ENCODE results near the gene RAD54L2. TPM values are rescaled to one million over a fixed set of nuclear protein-coding genes. Genes with fewer than 3 reads are reported as not detected.

Gene RAD54L2
- total and polyA plus RNA-seq, 9 of the 15 experiments (the other 6 are each of a cell fraction or from before 2014, with no cell fraction given) = 1.3 to 12.2 (median 5.4) TPM

DNA sequence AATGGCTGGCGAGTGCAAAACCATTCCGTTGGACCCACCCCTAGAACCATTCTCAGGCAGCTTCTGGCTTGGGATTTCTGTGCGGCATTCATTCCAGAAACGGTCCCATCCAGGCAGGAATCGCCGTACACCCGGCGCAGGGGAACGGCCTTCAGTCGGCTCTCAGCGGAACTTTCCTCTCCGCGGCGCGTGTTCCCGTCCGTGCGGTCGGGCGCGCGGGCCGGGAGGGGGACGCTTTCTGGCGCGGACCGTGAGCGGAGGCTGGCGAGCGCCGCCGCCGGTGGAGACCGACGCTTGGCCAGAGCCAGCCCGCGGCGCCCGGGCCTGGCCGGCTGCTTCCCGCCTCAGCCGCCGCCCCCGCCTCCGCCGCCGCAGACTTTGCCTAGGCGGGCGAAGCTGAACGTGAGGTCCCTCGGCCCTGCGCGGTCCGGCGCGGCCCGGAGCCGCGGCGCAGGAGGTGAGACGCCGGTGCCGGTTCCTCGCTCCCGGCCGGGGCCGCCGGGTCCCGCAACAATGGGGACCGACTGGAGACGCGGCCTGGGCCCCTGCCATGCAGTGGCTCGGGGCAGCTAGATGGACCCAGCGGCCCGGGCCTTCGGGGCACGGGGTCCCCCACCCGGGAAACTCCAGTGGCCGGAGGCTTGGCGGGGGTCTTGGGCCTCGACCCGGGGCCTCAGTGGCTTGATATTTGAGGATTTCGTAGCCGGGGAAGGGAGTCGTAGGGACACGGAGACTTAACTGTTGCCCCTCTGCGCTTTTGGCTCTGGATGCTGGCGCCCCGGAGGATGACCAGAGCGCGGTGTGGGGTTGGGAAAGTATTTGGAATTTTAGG is at the start of gene RAD54L2 (continued):
- TF ChIP-seq, protein P1, sequence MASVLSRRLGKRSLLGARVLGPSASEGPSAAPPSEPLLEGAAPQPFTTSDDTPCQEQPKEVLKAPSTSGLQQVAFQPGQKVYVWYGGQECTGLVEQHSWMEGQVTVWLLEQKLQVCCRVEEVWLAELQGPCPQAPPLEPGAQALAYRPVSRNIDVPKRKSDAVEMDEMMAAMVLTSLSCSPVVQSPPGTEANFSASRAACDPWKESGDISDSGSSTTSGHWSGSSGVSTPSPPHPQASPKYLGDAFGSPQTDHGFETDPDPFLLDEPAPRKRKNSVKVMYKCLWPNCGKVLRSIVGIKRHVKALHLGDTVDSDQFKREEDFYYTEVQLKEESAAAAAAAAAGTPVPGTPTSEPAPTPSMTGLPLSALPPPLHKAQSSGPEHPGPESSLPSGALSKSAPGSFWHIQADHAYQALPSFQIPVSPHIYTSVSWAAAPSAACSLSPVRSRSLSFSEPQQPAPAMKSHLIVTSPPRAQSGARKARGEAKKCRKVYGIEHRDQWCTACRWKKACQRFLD (CRISPR knock-in tag; IDR thresholded peaks at IDR 0.05) = no peak
- TF ChIP-seq PURB (CRISPR knock-in tag; IDR thresholded peaks at IDR 0.05; ENCODE audit: low read depth) = no peak
- TF ChIP-seq, protein P2, sequence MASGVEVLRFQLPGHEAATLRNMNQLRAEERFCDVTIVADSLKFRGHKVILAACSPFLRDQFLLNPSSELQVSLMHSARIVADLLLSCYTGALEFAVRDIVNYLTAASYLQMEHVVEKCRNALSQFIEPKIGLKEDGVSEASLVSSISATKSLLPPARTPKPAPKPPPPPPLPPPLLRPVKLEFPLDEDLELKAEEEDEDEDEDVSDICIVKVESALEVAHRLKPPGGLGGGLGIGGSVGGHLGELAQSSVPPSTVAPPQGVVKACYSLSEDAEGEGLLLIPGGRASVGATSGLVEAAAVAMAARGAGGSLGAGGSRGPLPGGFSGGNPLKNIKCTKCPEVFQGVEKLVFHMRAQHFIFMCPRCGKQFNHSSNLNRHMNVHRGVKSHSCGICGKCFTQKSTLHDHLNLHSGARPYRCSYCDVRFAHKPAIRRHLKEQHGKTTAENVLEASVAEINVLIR (CRISPR knock-in tag; IDR thresholded peaks at IDR 0.05) = no peak
- no peak for TF ChIP-seq POLR2H (tag; IDR thresholded peaks at IDR 0.05; ENCODE audit: low read depth)
- no peak for TF ChIP-seq MAFG (tag; conservative IDR thresholded peaks at IDR 0.05)
- peak; percentile 60; the same call in 1 of the 2 replicates for TF ChIP-seq SOX6 (IDR thresholded peaks at IDR 0.05)
- TF ChIP-seq GABPB1 (CRISPR knock-in tag; IDR thresholded peaks at IDR 0.05) = peak; percentile 95
- peak; percentile 74 to 85 for TF ChIP-seq MAZ (CRISPR knock-in tag; conservative IDR thresholded peaks at IDR 0.05 in 1 of 2, IDR thresholded peaks at IDR 0.05 in 1 of 2)
- no peak for TF ChIP-seq SAP30 (IDR thresholded peaks at IDR 0.05; ENCODE audit: borderline replicate concordance, insufficient read depth, low read depth, low read length, poor library complexity, severe bottlenecking)
- TF ChIP-seq RBM34 (IDR thresholded peaks at IDR 0.05; ENCODE audit: borderline replicate concordance, insufficient read depth, low read length) = no peak
- no peak for TF ChIP-seq ZNF785 (CRISPR knock-in tag; IDR thresholded peaks at IDR 0.05)
- no peak for TF ChIP-seq FOS (IDR thresholded peaks at IDR 0.05; ENCODE audit: extremely low read depth, insufficient read length)
- TF ChIP-seq L3MBTL2 (IDR thresholded peaks at IDR 0.05) = peak; percentile 58; the same call in 1 of the 2 replicates
- peak; percentile 85; the same call in 1 of the 2 replicates for TF ChIP-seq PHF8 (IDR thresholded peaks at IDR 0.05; ENCODE audit: borderline replicate concordance, low read length)
- no peak for TF ChIP-seq SP2 (IDR thresholded peaks at IDR 0.05; ENCODE audit: extremely low read depth, low read depth, low read length, poor library complexity, severe bottlenecking)
- TF ChIP-seq JUNB (CRISPR knock-in tag; conservative IDR thresholded peaks at IDR 0.05) = no peak
- TF ChIP-seq MTA3 (IDR thresholded peaks at IDR 0.05; ENCODE audit: borderline replicate concordance) = peak; percentile 68; the same call in 1 of the 2 replicates
- no peak for TF ChIP-seq SRSF9 (IDR thresholded peaks at IDR 0.05; ENCODE audit: borderline replicate concordance, low read depth, low read length)
- peak; percentile 91 for TF ChIP-seq SIN3B (IDR thresholded peaks at IDR 0.05; ENCODE audit: low read depth)
- TF ChIP-seq, protein P3, sequence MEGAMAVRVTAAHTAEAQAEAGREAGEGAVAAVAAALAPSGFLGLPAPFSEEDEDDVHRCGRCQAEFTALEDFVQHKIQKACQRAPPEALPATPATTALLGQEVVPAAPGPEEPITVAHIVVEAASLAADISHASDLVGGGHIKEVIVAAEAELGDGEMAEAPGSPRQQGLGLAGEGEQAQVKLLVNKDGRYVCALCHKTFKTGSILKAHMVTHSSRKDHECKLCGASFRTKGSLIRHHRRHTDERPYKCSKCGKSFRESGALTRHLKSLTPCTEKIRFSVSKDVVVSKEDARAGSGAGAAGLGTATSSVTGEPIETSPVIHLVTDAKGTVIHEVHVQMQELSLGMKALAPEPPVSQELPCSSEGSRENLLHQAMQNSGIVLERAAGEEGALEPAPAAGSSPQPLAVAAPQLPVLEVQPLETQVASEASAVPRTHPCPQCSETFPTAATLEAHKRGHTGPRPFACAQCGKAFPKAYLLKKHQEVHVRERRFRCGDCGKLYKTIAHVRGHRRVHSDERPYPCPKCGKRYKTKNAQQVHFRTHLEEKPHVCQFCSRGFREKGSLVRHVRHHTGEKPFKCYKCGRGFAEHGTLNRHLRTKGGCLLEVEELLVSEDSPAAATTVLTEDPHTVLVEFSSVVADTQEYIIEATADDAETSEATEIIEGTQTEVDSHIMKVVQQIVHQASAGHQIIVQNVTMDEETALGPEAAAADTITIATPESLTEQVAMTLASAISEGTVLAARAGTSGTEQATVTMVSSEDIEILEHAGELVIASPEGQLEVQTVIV (CRISPR knock-in tag; IDR thresholded peaks at IDR 0.05; ENCODE audit: borderline replicate concordance) = no peak
- TF ChIP-seq DPF2 (IDR thresholded peaks at IDR 0.05) = no peak
- TF ChIP-seq KLF13 (tag; IDR thresholded peaks at IDR 0.05; ENCODE audit: borderline replicate concordance, low read depth) = peak; percentile 29; the same call in 1 of the 2 replicates
- TF ChIP-seq ZNF232 (CRISPR knock-in tag; IDR thresholded peaks at IDR 0.05) = no peak

All from K562 (cell line).